HT-29 (cell line): ENCODE results near the gene YAE1. TPM values are rescaled to one million over a fixed set of nuclear protein-coding genes. Genes with fewer than 3 reads are reported as not detected.

ENCODE experiments used
- DNase-seq: peaks from one replicate; pipeline ENCODE4 v3.0.0-alpha.2; 2015; ENCODE audit warnings: low spot score
- total RNA-seq: library from RNA; depleted of rRNA; stranded (reverse); fragments of >200 nt; shearing (Covaris generic); gene quantifications from 2 replicates; pipeline ENCODE4 v1.2.3, GENCODE V29; 2014

Gene YAE1
- total RNA-seq, 1 experiment from 2014 or later: 19.3 TPM

DNA sequence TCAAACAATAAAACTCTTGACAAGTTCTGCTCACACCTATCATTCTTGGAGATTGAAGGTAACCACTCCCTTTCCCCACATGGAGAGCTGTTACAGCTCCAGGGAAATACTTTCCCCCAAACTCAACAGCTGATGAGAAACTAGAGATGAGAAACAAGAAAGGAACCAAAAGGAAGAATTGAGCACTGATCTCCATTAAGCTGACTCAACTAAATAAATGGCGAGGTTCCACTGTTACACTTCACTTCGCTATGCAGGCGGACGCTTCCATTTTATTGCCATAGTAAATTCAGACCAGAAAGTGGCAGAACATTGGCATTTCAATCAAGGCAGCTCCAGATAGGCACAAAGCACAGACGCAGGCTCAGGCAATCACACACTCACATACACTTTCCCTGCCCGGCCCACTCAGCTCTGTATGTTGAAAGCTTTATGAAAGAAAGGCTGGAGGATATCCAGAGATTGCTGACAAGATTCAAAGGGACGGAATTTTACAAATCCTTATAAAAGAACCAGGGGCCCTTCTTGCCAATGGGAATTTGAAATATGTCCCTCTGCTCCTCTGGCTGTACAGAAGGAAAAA, 11.5 kb upstream of the YAE1 start:
- no peak for DNase-seq

DNA sequence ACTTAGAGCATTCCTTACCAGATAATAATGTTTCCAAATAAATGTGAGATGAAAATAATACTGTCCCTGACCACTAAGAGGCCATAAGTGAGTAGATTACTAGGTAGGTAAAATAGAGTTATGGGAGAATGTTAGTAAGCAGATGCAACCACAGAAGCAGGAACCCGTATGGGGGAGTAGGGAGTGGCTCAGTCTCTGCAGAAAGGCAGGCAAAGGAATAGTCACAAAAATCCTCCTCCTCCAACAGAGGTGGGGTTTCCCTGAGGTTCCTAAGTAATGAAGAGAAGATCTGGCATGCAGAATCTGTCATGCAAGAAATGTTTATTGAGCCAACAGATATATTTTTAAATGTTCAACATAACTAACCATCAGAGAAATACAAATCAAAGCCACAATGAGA, 9.0 kb upstream of the YAE1 start:
- DNase-seq: no peak

DNA sequence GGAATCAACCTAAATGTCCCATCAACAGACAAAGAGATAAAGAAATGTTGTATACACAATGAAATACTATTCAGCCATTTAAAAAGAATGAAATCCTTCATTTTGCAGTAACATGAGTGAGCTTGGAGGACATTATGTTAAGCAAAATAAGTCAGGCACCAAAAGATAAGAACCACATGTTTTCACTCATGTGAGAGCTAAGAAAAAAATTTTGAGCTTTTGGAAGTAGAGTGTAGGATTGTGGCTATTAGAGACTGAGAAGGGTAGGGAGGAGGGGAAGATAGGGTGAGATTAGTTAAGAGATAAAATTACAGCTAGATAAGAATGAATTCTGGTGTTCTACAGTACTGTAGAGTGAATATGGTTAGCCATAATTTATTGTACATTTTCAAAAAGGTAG, 8.3 kb upstream of the YAE1 start:
- DNase-seq: no peak

DNA sequence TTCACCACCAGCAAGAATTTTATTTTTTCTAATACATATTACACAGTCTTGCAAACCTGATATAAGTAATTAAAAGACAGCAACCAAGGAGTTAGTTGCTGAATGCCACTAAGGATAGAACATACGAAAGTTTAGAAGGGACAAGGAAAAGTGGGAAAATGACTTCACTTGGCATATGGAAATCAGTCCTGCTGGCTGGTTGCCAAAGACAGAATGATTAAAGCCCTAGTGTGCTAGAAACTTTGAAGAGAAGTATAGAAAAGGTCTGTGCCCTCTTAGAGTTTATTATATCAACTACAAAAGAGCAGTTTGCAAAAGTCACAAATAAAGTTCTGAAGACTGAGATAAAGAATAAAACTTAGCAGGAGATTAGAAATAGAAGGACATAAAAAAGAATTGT, 5.8 kb upstream of the YAE1 start:
- peak; percentile 39 for DNase-seq

DNA sequence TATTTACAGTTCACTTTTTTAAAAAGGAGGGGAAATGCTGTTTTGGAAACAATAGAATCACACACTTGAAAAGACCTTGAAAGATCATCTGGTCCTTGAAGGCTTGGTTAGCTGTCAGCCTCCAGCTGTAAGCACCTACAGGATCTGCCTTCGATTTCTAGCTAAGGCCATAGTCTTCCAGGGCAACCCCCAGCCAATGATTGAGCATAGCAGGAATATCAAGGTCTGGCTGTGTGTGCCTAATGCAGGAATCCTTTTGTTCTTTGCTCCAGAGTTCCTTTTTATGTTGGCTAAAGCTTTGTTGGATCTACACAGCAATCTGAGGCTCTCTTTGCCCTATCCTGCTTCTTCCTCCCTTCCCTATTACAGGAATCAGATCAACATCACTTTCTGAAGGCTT, 5.2 kb upstream of the YAE1 start:
- DNase-seq: no peak

DNA sequence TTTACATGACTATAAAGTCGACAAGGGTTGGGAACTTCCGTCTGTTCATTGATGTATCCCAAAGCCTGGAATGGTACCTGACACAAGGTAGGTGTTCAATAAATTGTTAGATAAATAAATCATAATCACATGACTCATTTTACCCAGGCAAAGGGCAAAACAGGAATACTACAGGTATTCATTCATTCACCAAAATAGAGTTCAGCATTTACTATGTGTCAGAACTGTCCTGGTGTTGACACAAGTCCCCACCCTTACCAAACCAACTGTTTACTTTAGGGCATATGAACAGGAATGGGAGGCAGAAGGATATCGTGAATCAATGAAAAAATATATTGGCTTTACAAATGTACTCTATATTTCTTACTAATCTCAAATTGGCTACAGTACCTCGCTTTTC, 666 bp upstream of the YAE1 start:
- DNase-seq: peak; percentile 75

DNA sequence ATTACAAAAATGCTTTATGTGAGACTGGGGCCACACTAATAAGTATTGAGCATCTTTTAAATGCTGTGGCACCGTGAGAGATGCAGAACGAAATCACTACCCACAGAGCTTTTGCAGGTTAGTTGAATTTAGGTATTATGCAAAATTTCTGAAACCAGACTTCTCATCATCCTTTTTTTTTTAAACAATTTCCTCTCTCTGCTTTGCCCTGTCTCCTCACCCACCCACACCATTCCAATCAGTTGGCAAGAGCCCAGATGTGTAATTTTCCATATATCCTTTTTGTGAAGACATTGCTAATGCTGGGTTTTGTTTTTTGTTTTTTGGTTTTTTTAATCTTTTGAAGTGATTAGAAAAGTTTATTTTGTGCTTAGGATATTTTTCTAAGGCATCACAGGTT, 1.1 kb downstream of the YAE1 start:
- no peak for DNase-seq

DNA sequence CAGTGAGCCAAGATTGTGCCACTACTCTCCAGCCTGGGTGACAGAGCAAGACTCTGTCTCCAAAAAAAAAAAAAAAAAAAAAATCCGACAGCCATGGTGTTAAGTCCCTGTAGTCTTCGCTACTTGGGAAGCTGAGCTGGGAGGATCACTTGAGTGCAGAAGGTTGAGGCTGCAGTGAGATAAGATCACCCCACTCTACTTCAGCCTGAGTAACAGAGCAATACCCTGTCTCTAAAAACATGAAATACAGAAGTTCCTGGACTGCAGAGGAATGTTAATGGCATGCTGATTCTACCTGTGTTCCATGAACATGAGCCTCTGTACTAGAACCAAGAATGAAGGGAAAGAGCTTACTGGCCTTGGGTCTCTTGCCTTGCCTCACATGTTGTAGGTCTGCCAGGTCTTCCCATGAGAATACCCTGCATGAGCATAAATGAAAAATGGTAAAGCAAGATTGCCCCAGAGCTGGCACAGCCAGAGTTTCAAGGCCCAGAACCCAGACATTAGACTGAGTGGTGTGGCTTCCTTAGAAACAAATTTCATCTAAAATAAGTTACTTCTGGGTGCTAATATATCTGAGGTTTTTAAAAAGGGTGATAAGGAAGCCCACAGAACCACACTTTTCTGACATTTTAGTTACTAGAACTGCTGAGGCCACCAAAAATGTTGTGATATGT, 8.6 kb downstream of the YAE1 start:
- DNase-seq: no peak

DNA sequence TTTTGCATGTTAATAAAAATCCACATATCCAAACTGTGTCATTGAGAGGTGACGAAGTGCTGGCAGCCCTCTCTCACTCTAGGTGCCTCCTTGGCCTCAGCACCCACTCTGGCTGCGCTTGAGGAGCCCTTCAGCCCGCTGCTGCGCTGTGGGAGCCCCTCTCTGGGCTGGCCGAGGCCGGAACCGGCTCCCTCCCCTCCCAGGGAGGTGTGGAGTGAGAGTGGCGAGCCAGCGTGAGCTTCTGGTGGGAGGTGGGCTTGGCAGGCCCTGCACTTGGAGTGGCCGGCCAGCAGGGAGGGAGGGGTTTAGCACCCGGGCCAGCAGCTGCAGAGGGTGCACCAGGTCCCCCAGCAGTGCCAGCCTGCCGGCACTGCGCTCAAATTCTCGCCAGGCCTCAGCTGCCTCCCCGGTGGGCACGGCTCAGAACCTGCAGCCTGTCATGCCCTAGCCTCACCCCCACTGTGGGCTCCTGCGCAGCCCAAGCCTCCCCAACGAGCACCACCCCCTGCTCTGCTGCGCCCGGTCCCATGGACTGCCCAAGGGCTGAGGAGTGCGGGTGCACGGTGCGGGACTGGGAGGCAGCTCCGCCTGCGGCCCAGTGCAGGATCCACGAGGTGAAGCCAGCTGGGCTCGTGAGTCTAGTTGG, 11.1 kb downstream of the YAE1 start:
- no peak for DNase-seq

DNA sequence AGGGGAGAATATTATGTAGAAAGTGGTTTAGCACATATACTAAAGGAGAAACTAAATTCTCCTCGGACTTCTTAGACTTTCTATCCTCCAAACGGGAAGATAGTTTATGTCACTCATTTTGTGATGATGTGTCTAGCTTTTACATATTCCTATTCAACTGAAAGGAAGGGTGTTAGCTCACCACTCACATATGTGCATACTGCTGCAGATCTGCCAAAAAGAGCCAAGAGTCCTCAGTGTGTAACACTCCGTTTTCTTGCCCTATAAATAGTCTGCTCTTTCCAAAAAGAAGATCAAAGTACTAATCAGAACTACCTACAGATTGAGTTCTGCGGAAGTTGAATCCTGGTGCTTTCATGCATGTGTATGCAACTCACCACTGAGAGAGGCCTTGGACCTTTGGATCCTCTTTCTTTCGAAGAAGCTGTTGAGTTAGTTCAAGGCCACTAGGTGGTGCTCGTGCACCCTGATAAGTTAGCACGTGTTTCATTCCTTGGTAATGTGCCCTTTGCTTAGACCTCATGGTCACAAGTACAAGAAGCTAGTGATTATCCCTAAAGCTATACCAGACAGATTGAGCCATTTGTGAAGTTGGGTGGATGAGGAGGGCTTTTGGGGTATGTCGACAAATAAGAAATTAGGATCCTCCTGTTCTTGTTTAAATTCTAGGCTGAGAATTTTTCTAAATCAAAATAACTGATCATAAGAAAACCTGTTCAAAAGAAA, 14.1 kb downstream of the YAE1 start:
- DNase-seq: peak; percentile 96

DNA sequence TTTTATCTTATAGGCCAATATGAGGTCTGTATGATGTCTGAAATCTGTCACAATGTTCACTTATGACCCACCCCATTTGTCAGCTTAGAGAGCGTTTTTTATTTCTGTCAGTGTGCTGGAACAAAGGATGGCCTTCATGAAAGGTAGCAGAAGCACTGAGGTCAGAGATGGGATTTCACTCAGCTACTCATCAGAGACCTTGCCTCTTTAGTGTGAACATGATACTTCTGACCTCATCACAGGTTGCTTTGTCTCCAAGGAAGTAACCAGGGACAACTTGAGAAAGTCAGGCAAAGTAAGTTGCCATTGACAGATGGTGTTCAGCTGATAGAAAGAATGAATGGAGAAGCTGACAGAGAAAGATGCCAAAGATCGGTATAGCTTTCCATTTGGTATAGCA, 16.3 kb downstream of the YAE1 start:
- DNase-seq: no peak

DNA sequence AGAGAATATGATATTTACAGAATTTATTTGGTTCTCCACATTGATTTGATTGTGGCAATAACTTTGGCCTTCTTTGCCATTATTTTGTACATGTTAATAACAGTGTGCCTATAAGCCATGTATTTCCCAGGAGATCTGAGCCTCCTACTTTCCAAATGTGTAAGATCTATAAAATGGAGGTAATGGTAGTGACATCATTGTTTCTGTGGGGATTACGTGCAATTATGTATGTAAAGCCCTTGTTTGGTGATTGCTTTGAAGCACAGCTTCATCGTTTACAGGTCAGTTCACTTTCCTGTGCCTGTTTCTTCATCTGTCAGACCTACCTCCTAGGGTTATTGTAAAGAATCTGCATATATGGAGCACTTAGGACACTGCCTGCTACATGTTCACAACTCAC, 17.3 kb downstream of the YAE1 start:
- no peak for DNase-seq

DNA sequence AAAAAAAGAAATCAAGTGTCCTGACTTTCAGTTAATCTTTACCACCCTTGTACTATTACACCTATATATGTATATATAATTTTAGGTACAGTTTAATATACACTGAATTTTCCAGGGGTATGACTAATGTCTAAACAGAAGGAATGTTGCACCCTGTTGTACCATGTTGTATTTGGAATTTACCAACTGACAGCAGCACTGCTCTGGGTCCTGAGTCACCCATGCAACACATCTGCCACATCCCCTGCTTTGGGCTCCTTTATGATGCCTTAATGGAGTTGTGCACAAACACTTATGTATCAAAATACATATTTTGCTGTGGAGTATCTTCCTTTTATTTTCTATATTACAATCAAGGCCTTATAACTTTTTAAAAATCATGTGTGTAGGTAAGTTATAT, 21.2 kb downstream of the YAE1 start:
- DNase-seq: no peak

DNA sequence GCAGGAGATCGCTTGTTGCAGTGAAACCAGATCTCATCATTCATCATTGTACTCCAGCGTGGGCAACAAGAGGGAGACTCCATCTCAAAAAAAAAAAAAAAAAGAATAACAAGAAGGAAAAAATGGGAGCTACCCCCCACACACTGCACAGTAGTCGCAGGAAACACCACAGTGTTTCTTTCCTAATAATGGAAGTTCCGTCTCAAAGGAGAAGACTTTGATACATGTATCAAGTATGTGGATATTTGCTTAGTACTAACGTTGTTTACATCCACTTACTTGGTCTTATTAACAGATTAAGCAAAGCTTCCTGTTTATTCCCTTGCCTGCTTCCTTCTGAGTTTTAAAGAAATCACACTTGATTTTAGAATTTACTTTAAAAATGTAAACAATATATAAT, 22.2 kb downstream of the YAE1 start:
- DNase-seq: no peak

DNA sequence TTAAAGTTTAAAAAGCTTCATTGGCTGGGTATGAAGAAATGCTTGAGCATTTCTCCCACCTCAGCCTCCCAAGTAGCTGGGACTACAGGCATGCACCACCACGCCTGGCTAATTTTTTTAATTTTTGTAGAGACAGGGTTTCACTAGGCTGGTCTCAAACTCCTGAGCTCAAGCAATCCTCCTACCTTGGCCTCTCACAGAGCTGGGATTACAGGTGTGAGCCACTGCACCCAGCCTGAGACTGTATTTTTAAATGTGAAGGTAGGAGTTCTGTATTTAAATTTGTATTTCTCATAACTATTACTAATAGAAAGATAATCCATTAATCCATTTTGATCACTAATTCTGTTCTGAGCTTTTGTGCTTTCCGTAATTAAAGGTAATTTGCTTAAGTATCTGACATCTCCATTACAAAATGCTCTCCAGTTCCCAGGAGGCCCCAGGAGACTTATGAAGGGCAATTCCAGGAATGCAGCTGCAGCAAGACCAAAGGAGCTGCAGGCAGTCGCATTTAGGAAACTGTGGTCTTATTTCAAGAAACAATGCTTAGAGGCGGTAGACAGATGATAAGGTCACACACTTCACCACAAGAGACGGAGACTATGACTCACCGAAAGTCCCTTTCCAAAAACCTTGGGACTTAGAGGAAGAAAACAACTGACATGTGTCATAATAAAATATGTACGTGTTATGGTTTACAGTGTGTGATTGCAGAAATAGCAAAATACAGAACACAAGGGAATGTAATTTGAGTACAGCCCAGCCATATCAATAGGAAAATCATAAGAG, 23.3 kb downstream of the YAE1 start:
- DNase-seq: peak; percentile 18

DNA sequence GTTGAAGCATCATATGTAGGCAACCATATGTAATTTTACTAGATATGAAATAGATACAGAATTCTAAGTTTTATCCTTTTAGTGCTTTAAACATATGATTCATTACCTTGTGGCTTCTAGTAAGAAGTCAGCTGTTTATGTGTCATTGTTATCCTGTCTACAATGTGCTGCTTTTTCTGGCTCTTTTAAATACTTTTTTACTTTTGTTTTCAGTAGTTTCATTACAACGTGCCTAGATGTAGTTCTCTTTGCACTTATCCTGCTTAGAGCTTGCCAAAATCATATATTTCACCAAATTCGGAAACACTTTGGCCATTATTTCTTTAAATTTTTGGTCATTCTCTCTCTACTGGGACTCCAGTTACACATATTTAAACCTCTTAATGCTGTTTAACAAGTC, 26.4 kb downstream of the YAE1 start:
- DNase-seq: no peak

DNA sequence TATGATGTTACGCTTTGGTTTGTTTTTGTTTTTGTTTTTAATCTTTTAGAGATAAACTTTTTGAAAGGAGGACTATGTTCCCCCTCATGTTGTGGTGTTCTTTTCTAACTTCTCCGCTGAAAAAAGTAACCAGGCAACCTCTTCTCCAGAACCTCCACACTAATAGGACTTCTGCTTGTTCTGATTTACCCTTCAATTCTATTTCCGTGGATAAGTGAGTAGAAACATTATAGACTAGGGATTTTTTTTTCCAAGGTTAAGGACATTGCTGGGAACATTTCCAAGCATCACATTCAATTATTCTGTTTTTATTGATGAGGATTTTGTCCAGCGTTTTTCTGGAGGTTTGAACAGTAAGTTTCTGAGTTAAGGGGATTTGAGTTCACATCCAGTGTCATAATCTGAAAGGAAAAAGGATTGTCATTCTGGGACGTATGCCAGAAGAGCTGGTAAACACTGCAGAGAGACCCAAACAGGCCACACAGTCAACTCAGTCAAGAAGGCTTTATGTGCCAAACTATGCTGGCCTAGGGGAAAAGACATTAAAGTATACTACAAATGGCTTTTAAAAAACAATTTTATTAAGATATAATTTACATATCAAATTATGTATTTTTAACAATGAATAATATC, 28.9 kb downstream of the YAE1 start:
- no peak for DNase-seq

DNA sequence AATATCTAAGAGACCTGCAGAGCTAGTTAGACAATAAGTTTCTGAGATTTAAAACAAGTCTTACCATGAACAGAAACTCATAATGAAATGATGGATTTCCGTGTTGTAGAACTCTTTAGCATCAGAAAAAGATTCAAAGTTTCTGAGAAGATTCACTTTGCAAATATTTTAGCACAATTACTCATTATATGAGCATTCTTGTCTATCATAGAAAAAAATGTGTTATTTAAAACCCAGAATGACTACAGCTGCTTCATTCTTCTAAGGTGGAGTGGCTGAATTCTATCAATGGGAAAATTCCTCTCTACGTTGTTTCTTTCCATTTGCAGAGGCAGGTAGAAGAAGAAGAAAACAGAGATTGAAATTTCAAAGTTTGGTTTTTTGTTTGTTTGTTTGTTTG, 36.1 kb downstream of the YAE1 start:
- DNase-seq: no peak

DNA sequence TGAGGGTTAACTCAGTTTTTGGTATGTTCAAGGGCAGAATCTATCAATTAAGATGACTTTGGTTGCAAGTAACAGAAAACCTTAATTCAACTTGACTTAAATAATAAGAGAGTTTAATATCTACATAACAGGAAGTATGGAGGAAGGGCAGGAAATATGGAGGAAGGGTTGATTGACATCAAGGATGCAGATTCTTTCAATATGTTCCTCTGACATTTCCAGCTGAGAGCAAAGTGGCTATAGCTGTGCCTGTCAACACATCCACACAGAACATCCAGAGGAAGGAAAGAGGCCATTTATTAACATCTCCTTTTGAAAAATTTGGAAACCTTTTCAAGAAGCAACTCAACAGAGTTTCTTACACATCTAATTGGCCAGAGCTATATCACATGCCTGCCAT, 37.7 kb downstream of the YAE1 start:
- DNase-seq: no peak

DNA sequence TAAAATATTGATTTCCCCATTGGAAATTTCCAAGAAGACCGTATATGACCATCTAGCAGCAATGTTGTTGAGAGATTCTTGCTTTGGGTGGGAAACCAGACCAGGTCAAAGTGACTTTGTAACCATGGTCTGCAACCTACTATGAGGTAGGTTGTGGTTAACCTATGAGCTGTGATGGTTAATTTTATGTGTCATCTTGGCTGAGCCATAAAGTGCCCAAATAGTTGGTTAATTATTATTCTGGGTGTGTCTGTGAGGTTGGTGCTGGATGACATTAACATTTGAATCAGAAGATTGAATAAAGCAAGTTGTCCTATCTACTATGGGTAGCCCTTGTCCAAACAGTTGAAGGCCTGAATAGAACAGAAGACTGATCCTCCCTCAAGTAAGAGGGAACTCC, 38.9 kb downstream of the YAE1 start:
- DNase-seq: peak; percentile 70

DNA sequence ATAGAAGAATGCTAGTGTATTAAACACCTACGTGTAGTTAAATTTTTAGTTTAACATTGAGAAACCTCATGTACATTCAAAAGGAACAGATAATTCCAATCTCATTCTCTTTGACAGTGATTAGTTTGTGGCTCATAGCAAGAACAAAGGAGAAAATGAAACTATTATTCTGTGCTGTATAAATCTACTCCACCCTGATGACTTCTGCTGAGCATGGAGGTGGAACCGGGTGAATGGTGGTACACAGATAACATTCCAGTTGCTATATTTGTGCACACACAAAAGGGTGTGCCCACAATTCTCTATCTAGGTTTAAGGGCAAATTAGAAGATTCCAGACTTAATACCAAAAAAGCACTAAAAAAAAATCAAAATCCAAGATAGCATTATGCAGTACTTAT, 40.1 kb downstream of the YAE1 start:
- no peak for DNase-seq
